GF-D8 (cell line): Measurements from ENCODE around the gene BPIFB2.
"Not testable (repeated sequence)": the region's sequence is repeated elsewhere in the genome, so short reads cannot be mapped to it uniquely, and the experiment has no call there.

Experiments
- DNase-seq: peaks from one replicate; lab custom pipeline; 2025; lab: John Stamatoyannopoulos, UW

Gene BPIFB2

GRCh38 chr20:33042983-33043730, 35.7 kb downstream of the BPIFB2 start:
- no peak for DNase-seq

DNA sequence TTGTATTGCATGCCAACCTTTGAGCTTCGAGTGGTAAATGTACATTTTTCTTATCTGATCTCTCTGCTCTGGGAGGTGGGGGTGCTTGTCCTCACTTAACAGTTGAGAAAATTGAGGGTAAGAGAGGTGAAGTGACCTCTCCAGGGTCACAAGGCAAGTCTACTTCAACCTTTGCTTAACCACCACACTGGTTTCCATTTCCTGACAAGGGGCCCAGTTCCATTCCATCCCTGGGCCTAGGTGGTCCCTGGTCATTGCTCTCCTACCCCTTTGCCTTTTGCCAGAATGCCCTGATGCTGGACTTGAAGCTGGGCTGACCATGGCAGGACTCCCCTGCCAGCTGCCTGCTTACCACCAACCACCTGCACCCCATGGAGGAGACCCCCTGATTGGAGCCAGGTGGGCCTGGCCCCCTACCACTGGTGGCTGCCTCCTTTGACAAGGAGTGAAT, 36.3 kb downstream of the BPIFB2 start:
- DNase-seq, result no peak

GRCh38 chr20:33045129-33045721, 37.7 kb downstream of the BPIFB2 start:
- not testable (repeated sequence) for DNase-seq

DNA sequence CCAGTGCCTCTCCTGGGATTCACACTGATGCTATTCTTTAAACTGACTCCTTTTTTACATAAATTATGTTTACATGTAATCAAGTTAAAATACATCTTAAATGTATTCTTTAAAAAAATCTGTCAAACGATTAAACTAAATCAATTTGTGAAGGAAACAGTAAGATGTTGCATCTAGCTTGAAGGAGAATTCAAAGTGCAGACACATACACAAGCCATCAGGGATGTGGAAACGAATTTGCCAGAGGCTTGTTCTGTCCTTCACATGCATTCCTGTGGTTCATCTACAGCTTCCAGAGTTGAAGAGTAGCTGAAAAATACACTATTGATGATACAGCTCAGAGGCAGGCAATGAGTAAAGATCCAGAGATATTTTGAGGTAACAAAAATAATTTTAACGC, 38.9 kb downstream of the BPIFB2 start:
- DNase-seq, result no peak

DNA sequence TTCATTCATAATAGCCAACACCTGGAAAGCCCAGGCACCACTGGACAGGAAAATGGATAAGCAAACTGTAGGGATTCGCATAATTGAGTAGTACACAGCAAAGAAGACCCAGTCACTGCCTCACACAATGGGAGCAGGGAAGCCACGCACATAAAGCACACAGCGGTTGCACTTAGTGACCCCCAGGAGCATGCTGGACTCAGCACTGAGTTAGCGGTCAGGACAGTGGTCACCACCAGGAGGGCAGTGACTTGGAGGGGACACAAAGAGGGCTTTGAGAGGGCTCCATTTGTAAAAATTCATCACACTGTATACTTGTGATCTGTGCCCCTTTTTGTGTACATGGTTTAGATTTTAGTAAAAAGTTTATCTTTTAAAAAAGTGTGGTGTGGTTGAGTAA, 43.8 kb downstream of the BPIFB2 start:
- no peak for DNase-seq

GRCh38 chr20:33053291-33054106, 46.0 kb downstream of the BPIFB2 start, which contains the start of gene BPIFB3:
Gene BPIFB3, plus strand, starts transcription at chr20:33053903. Its CDS starts 1,533 bp downstream, at chr20:33055436.
- no peak for DNase-seq

DNA sequence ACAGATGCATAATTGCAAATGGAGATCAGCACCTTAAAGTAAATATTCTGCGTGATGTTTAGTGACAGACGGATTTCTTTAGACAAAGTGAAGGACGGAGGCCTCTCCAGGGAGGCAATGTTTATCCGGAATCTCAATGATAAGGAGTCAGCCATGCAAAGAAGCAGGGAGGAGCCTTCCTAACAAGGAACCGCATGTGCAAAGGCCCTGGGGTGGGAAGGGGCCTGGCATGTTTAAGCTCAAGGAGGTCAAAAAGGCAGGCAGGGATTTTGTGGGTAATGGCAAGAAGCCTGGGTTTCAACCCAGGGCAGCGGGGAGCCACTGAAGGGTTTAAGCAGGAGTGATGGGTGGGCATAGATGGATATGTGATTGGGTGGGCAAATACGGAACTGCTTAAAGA, 46.9 kb downstream of the BPIFB2 start:
- no peak for DNase-seq

GRCh38 chr20:33054791-33055190, 47.3 kb downstream of the BPIFB2 start:
- no peak for DNase-seq

- DNase-seq, result no peak
Observed at GRCh38 chr20:33059136-33059535, 51.6 kb downstream of the BPIFB2 start.

- no peak for DNase-seq
Observed at GRCh38 chr20:33059741-33060390, 52.4 kb downstream of the BPIFB2 start.

DNA sequence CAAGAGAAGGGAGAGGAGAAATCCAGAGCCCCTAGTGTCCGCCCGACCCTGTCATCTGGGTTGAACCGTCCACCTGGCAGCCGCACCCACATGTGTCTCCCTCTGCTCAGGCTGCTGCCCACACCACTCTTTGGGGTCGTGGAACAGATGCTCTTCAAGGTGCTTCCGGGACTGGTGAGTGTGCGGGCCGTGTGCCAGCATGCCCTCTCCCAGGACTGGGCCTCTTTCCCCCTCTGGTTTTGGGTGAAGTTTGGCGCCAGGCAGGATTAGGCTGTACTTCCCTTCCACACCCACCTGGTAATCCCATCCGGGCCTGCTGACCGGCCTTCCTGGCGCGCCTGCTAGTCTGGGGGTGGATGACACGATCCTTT, 54.1 kb downstream of the BPIFB2 start:
- DNase-seq, result no peak

GRCh38 chr20:33062105-33062824, 54.8 kb downstream of the BPIFB2 start:
- DNase-seq, result no peak

- DNase-seq, result no peak
Observed at GRCh38 chr20:33062825-33063149, 55.3 kb downstream of the BPIFB2 start.

GRCh38 chr20:33063271-33063670, 55.8 kb downstream of the BPIFB2 start:
- no peak for DNase-seq

GRCh38 chr20:33064572-33065287, 57.2 kb downstream of the BPIFB2 start:
- no peak for DNase-seq

GRCh38 chr20:33065785-33066184, 58.3 kb downstream of the BPIFB2 start:
- DNase-seq, result no peak

DNA sequence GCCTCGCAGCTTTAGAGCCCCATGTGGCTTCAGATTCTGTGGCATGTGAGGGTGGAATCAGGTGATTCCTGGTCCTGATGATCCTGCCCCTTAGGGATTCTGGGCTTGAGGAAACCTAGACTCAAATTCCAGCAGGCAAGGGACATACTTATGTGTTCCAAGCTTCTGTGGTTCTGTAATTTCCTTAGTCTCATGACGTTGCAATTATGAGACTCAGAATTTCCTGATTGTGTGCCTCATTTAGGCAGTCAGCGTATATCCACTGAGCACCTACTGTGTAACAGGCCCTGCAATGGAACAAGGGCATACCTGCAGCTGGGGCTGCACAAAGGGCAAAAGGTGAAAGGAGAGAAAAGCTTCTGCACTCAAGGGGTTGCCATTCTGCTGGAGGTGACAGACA, 60.3 kb downstream of the BPIFB2 start:
- no peak for DNase-seq

DNA sequence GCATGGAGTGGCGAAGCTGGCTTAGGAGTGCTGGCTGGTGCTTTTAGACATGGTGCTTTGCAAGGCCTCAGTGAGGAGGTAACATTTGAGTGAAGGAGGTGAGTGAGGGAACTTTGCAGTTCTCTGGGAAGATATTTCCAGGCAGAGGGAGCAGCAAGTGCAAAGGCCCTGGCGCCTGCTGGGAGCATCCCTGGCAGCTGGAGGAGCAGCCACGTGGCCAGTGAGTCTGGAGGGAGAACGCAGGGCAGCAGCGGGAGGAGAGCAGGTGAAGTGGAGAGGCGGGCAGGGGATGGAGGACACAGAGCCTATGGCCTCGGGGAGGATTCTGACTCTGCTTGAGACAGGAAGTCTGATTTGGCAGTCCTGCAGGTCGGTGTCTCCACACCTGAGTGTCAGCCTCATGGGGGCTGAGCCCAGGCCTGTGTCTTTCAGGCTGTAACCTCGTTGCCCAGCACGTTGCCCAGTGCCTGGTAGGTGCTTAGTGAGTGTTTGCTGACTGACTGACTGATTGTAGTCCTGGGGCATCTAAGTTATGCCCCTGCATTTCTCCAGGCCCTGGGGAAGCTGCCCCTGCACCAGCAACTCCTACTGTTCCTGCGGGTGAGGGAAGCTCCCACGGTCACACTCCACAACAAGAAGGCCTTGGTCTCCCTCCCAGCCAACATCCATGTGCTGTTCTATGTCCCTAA, 60.9 kb downstream of the BPIFB2 start:
- DNase-seq, result no peak

DNA sequence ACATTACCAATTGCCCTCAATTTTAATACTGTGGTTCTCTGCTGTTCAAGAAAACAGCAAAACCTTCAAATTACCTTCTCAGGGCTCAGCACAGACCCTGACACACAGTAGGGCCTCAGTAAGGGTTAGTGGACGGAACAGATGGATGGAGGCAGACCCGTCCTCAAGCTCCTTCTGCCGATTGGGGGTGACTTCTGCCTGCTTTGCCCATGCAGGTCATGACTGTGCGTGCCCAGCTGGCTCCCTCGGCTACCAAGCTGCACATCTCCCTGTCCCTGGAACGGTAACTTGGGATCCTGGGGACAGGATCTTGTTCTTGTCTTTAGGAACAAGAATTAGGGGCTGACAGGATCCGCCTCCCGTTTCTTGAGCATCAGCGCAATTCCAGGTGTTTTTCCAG, 62.2 kb downstream of the BPIFB2 start:
- no peak for DNase-seq
